Activated CD4-positive, CD25-positive, alpha-beta regulatory T cell (primary cell): ENCODE measurements around the gene HDAC4.

Experiments
- DNase-seq, 4 experiments: peaks; one replicate each; lab custom pipeline; 2025; lab: John Stamatoyannopoulos, UW

Gene HDAC4

DNA sequence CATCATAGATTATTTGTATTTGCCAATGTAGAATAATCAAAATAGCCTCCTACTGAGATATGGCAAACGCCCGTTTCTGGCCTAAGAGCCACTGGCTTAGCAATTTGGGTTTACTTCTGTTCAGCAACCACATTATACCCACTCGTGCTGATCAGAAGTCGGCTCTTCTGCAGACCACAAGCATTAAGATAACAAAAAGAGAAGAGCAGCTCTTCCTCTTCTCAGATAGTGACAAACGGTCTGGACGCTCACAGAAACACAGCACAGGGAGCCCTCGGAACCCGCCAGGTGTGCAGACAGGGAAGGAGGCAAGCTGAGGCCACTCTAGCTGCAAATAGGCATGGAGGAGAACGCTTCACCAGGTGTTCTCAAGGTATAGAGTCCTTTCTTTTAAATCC is 164.0 kb downstream of the HDAC4 start:
- no peak for DNase-seq

DNA sequence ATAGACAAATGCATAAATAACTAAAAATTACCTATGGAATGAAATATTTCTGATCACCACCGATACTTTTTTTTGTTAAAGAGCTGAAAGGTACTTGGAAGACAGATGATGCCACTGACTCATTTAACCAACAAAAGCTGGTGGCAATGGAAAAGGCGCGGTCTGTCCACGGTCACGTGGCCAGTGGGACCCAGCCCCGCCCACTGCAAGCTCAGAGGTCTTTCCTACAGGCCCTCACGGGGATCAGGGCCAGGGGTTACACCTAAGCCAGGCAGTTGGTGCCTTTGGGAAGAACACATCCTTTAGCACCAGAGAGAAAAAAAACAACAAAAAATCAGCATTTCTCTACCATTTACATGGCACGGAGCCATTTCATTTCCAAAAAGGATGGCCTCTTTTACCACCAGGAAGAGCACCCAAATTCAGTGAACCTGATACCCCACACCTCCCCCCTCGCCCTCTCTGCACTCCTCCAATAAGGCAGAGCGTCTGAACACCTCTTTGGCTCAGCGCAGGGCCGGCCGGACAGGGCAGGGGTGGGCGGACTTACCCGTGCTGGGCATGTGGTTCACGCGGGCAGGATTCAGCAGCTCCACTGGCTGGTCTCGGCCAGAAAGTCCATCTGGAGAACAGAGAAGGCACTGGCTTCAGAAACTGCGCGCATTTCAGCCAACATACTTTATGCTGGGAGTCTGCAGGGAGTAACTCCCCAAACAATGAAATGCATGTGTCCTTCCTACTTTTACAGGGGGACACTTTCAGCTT is 164.6 kb downstream of the HDAC4 start:
- no peak for DNase-seq

DNA sequence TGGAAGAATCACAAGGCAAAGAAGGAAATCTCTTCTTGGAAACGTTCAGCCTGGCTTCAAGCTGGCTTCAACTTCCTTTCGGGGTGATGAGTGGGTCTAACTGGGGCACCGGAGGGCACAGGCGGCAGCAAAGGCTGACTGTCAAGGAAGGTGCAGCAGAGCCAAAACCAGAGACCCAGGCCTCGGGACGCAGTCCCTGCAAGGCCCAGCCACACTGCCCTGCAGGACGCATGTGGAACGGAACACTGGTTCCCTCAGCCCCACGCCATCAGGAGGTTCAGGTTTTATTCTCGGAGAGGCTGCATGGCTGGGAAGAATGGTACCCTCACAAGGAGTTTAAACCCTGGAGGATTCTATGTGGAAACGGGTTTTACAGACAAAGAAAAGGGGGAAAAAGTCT is 165.5 kb downstream of the HDAC4 start:
- DNase-seq, result no peak

DNA sequence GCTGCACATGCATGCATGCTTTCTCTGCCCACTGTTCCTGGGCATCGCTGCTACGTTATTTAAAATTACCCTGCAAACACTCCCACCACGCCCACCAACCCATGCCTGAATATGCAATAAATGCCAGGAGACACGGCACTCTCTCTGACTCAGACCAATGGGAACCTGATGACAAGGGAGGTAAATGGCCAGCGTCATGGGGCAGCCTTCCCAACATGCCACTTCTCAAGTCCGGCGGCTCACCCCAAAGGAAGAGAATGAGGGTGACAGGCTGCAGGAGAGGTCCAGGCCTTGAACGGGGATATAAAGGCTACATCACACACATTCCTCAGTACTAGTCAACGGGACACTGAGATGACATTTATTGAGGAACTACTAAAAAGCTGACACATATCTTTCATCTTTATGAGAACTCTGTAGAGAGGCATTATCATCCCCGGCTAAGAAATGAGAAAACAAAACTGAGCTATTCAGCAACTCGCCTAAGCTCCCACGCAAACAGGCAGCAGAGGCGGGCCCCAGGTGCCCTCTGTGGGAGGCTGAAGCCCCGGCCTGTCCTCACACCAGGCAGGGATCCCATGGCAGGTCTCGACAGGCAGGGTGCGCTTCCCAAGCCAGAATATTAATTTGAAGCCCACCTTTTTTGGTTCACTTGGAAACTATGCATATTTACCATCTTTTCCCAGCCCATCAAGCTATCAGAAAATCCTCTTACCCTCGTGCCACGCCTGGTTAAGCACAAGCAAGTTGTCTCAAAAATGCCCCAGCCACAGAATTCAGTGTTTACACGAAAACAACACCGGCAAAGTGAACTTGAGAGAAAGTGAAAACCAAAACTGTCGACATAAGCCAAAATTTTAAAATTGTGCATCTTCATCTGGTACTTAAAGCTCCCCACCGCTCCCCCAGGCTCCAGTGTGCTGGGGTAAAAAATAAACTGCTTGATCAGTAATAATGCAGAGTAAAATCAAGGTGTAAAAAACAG is 166.3 kb downstream of the HDAC4 start:
- DNase-seq, result no peak

DNA sequence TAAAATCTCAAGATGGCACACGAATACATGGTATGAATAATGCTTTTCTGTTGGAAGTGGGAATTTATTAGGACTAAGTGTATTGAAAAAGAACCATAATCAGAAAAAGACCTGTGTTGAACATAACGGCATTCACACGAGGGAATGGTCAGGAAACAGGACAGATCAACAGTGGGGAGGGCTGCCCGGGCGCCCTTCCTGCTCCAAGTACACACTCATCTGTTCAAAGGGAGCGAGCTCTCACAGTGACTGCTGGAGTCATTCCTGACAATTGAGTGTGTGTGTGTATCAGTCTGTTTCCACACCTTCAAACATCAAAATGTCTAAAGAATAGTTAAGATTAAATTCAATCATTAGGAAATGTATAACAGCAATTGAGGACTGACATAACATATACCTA is 167.2 kb downstream of the HDAC4 start:
- no peak for DNase-seq

DNA sequence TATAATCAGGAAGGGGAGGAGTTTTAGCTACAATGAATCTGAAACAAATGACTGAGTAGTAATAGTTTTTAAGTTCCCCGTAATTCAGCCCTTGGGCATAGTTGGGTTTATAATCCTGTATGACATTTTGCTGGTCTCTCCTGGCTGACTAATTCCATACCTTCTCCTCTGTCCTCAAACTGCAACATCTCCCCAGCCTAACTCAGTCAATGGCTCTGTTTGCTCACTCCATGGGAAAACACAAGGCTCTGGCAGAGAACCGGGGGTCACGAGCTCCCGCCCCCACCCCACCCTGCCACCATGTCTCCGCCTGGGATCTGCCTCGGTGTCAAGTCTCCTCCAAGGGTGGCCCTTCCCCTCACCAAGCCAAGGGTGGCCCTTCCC is 168.6 kb downstream of the HDAC4 start:
- DNase-seq, result no peak

DNA sequence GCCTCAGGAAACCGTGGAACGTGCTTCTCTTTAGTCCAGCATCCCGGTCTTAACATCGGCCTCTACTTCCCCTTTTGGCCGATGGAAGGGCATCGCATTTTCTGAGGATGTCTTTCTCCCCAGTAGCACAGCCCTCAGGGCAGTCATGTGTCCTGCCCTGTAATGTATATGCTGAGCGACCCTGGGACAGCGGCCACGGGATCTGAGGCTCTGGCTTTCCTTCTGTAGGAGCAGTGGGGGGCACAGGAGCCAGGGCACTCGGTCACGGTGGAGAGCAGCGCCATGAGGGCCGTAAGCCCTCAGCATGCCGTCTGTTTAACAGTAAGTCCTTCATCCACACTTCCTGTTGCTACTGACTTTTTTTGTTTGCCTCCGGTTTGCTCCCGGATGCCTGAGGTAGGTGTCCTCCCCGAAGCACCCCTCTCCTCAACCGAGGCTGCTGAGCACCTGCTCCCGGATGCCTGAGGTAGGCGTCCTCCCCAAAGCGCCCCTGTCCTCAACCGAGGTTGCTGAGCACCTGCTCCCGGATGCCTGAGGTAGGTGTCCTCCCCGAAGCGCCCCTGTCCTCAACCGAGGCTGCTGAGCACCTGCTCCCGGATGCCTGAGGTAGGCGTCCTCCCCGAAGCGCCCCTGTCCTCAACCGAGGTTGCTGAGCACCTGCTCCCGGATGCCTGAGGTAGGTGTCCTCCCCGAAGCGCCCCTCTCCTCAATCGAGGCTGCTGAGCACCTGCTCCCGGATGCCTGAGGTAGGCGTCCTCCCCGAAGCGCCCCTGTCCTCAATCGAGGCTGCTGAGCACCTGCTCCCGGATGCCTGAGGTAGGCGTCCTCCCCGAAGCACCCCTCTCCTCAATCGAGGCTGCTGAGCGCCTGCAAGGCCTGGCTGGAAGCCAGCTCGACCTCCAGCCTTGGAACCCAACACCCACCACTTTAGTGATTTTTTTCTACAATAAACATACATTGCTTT is 169.3 kb downstream of the HDAC4 start:
- no peak for DNase-seq

DNA sequence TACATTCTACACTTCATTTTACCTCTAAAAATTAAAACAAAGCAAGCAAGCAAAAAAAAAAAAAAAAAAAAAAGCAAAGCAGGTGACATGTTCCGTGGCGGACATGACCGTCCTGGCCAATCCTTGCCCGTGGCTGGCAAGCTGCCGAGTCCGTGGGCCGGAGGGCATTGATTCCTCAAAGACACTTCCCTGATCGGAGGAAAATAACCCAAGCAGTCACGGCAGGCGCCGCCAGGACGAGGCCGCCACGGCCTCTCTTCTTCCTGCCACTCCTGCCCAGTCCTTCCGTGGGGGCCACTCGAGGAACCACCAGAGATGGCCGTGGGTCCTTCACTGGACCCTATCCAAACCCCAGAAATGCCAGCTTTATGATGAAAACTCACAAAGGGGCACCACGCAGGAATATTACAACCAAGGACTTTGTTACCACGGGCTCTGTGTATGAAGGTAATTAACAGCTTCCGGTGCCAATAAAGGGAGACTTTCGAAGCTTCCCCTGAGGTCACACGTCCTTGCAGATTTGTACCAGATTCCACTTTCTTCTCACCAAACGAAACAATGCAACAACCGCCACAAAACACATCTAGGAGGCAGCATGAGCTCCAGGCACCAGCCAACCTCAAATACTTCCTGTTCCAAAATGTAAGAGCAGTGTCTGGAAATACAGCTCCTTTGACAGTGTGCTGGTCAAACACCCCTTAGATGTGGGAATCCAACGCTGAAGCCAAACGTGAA is 170.3 kb downstream of the HDAC4 start:
- DNase-seq, result no peak

DNA sequence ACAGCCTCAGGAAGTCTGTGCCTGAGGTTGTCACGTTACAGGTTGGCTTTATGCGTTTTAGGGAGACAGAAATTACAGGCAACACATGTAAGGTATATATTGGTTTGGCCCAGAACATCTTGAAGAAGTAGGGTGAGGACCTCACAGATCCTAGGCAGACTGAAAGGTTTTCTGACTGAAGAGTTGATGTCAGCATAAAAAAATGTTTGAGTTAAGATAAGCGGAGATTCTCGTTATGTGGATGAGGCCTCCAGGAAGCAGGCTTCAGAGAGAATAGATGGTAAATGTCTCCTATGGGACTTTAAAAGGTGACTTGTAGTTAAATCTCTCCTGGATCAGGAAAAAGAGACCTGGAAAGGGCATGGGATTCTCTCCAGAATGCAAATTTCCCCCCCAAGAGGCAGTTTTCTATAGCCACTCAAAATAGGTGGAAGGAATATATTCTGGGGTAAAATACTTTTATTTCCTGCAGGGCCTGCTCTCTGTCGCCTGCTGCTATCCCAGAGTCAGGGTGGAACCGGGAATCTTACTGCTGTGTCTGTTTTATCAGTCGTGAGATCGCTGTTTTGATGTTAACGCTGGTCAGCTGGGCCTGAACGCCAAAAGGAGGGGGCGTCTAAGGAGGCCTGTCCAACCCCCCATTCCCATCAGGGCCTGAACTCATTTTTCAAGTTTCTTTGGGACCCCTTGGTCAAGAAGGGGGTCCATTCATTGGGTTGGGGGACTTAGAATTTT is 171.1 kb downstream of the HDAC4 start:
- no peak for DNase-seq

DNA sequence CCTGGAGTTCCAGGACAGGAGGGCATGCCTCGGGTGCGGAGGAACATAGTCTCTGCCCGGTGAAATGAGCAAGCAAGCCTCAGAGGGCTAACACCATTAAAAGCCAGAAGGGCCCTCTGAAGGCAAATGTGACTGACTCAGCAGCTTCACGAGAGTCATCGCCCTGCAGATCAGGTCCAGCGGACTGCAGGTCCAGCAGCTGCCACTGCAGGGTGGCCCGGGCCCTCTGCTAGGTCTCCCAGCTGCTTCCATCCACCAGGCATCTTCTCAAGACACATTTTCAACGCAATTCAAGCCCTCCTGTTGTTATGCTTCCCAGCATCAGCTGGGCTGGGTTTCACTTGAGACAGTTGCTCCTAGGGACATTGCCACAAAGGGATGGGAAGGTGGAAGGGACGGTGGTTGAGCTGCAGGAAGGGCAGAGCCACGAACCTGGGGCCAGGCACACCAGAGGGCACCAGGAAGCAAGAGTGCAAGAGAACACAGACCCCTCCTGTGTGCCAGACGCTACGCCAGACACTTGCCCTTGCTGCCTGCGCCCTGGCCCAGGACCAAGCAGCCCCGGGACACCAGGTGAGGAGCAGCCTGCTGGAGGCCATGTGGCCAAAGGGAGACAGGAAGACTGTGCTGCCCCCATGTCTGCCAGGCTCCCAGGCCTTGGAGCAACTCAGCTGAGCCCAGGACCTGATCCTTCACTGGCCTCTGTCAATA is 173.0 kb downstream of the HDAC4 start:
- no peak for DNase-seq

DNA sequence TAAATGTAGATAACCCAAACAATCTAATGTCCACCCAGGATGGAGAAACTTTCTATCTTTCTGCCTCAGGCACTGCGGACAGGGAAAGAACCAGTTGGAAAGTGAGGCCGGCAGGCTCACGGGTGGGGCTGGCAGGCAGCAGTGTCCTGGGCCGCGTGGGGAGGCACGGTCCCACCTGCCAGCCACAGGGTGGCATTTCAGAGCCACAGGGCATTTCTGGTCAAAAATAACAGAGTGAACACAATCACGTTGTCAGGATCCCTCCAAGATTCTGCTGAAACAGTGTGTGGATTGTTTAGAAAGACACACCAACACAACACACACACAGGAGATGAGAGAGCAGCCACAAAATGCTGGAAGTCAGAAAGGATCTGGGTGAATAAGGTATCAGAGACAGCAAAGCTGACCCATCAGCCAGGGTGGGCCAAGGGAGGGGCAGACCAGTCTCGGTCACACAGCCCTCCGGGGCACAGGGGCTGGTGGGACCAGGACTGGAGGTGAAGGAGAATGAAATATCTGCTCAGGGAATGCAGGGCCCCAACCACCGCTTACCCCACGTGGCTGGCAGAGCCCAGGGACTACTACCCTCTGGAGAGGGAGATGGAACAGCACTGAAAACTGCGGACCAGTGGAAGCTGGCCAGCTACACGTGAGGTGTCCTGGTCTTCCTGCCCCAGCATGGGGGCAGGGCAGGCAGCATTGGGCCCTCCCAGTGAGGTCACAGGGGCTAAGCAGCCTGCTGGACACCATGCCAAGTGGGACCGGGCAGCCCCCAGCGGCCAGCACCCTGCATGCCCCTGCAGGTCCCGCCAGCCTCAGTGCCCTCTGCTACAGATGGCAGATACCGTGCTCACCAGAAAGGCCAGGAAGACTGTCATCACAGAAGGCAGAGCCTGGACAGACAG is 173.9 kb downstream of the HDAC4 start:
- DNase-seq, result no peak

DNA sequence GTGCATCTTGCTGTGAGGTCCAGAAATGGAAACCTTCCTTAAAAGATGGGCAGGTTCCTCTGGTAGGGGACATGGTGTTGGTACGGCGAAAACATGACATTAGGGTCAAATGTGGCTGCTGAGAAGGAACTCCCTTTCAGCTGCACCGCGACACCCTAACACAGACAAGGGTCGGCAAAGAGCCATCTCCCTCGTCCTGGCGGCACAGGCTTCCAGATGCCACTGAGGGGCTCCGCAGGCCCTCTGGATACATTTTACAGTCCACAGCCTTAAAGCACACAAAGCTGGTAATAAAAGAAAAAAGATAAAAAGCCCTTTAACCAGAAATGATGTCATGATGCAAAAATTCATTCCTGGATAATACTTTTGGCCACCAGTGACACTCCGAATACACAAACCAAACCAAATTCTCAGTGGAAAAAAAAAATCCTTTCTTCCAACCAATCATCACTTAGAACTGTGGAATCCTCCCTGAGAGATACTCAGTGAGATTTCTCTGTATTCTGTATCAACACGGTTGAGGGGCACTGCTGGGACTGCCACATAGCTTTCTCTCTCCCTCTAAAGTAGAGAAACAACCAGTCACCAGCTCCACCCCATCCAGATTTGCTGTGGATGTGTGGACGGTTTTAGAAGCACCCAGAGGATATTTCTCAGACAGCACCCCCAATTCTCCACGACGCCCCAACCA is 174.8 kb downstream of the HDAC4 start:
- no peak for DNase-seq

DNA sequence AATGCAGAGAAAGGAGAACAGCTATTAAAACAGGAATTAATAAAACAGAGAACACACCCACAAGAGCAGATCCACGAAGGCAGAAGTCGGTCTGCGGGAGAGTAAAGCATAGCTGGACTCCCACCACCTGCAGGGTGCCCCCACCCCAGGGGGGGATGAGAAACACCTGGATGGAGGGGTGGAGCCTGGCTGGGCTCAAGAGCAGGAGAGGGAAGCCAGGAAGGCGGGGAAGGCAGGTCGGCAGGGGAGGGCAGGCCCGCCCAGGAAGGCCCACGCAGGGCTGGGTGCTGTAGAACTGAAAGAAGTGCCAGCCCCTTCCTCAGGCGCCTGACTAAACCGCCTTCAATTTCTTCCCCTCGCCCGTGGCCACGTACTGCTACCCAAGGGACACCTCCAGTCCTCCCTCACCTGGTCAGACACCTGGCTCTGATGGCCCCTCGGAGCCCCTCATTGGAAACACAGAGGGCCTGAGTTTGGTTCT is 175.4 kb downstream of the HDAC4 start:
- no peak for DNase-seq

DNA sequence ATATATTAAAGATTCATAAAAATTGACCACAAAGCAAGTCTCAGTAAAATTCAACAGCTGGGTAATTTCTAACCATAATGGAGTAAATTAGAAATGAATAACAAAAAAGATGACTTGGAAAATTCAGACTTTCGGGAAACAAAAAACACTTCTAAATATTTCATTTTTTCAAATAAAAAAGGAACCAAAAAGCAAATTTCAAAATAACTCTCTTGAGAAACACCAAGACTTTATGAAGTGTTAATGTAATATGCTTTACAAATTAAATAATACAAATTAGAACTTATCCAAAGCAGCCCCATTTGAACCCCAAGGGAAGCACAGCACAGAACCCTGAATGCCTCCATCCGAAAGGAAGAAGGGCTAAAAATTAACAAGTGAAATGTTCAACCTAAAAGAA is 175.9 kb downstream of the HDAC4 start:
- DNase-seq, result no peak

DNA sequence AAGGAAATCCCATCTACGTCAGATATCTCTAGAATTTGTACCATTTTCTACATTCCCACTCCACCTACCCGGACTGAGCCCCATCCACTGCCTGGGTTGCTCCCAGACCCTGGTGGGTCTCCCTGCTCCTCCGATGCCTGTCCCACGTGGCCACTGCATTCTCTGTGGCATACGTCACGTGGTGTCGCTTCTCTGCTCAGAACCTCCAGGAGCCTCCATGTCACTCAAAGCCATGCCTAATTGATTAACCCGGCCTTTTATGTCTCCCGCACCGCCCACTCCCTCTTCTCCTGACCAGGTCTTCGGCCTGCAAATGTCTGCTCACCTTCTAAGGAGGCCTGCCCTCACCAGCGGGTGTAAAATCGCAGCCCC is 176.6 kb downstream of the HDAC4 start:
- DNase-seq, result no peak

DNA sequence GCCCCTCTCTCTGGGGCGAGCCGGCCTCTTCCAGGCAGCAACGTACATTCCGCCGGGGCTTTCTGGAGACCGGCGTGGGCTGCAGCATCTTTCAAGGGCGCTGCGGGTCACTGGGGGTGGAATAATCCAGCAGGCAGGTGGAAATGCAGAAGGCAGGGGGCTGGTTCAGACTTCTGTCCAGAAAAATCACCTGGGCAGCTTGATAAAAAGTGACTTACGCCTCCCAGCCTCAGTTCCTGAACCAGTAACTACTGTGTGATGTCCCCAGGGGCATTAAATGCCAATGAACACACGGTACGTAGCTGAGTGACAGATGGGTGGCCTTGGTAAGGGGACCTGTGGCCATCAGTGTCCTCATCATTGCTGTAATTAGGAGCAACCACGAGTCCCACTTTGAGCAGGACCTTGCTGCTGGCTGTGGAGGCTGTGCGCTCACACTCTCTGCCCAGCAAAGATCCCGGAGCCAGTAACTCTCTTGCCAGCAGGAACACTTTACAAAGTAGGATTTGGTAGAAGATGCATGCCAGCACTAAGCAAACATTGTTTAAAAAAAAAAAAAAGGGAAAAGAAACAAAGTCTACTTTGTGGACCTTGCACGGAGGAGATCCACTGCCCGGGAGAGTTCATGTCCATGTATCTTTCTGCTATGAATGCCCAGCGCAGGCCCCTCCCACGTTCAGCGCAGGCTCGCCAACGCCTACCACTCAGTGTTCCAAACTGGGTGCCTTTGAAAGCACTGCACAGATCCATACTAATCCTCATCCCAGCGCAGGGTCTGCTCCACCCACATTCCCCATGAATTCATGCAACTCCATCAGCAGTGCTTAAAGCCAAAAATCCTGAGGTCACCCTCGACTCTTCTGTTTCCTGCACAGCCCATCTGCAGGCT is 177.3 kb downstream of the HDAC4 start:
- no peak for DNase-seq

DNA sequence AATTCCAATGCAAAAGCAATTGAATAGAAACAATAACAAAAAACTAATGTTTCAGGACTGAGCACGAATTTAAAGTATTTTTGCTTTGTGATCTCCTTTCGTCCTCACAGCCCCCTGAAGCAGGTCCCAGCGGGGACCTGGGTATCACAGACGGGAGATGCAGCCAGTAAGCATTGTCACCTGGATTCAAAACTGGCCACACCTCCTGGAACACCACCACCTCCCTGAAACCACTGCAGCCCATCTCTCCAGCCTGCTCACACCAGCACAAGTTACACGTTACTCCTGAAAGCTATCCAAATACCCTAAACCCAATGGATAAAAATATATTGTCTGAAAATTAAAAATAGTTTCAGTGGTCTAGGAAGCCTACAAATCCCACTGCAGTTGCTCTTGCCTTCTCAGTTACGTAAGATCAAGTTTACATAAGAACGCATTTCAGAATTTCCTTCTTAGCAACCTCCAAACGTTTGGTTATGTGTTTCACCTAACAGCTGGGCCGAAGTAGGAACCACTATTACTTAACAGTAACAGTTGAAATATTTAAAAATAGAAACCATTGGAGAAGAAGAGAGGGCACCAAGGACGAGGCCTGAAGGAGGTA is 178.0 kb downstream of the HDAC4 start:
- no peak for DNase-seq
